SJCRH30 (cell line): ENCODE measurements around the gene KCNIP3. TPM values are rescaled to one million over a fixed set of nuclear protein-coding genes. Genes with fewer than 3 reads are reported as not detected.
"Not testable (repeated sequence)": the region's sequence is repeated elsewhere in the genome, so short reads cannot be mapped to it uniquely, and the experiment has no call there.

ENCODE experiments used
- DNase-seq, 2 experiments: peaks; one replicate each; pipeline ENCODE4 v3.0.0-alpha.2; 2015 to 2020
- H3K27ac ChIP-seq: fragments of 250-450 bp; sonication (Bioruptor Pico); 2 replicates; pipeline ENCODE4 v1.5.1; 2020; ENCODE audit warnings: mild to moderate bottlenecking, moderate library complexity
- H3K27me3 ChIP-seq: fragments of 250-450 bp; sonication (Bioruptor Pico); 2 replicates; pipeline ENCODE4 v1.5.1; 2020; ENCODE audit warnings: mild to moderate bottlenecking, moderate library complexity
- H3K36me3 ChIP-seq: fragments of 250-450 bp; sonication (Bioruptor Pico); 2 replicates; pipeline ENCODE4 v1.5.1; 2020; ENCODE audit warnings: mild to moderate bottlenecking, moderate library complexity
- H3K4me1 ChIP-seq: fragments of 250-450 bp; sonication (Bioruptor Pico); 2 replicates; pipeline ENCODE4 v1.5.1; 2020; ENCODE audit warnings: mild to moderate bottlenecking, moderate library complexity
- H3K4me3 ChIP-seq: fragments of 250-450 bp; sonication (Bioruptor Pico); 2 replicates; pipeline ENCODE4 v1.5.1; 2020; ENCODE audit warnings: mild to moderate bottlenecking, moderate library complexity
- H3K9me3 ChIP-seq: fragments of 250-450 bp; sonication (Bioruptor Pico); replicated peaks from 2 replicates; pipeline ENCODE4 v1.5.1; 2020; ENCODE audit warnings: mild to moderate bottlenecking, moderate library complexity
- total RNA-seq: library from RNA; depleted of rRNA; stranded (reverse); fragments of >200 nt; shearing (Covaris generic); gene quantifications from 2 replicates; pipeline ENCODE4 v1.2.3, GENCODE V29; 2014

Gene KCNIP3
- total RNA-seq, 1 experiment from 2014 or later = not detected

DNA sequence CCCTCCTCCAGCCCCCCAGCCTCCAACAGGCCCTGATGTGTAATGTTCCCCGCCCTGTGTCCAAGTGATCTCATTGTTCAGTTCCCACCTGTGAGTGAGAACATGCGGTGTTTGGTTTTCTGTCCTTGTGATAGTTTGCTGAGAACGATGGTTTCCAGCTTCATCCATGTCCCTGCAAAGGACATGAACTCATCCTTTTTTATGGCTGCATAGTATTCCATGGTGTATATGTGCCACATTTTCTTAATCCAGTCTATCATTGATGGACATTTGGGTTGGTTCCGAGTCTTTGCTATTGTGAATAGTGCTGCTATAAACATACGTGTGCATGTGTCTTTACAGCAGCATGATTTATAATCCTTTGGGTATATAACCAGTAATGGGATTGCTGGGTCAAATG lies 58.3 kb downstream of the KCNIP3 start:
- H3K36me3 ChIP-seq, H3K27ac ChIP-seq, H3K9me3 ChIP-seq, DNase-seq, H3K4me3 ChIP-seq, H3K27me3 ChIP-seq, H3K4me1 ChIP-seq: not testable (repeated sequence)

DNA sequence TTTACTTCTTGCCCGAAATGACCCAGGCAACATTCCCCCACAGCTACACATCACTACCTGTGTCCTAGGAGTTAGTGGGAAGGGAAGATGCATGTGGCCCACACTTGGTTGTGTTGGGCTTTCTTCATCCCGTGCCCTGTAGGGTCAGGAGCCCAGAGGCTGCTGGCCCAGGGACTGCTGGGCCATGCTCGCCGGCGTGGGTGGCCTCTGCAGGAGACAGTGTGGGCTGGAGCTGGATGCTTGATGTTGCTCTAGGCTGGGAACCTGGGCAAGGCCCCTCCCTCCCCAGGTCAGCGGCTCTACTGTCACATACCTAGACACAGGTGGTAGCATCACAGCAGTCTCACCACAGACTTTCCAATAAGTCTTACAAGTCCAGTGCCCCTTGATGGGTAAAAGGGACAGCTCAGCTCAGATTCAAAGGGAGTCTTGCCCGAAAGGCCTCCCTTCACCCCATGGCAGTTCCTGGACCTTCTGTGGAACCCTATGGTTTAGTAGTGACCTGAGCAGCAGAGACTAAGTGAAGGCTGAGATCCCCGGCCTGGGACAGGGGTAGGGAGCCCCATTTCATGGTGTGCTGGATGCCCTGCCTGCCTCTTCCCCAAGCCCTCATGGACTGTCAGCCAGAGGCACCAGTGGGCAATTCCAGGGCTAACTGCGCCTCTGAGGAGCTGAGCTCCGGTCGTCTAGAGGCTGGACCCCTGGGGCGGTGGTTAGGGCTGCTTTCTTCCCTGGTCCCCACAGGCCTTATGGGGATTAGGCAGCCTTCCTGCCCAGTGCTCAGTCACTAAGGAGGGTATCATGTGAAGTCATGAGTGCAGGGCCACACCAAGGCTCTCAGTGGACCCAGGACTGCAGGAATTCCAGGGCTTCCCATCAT lies 59.9 kb downstream of the KCNIP3 start:
- Histone ChIP-seq H3K36me3 (no peaks in the 10 kb centered on the region), H3K4me3 (no peak overlapping the region), H3K27ac (no peak overlapping the region), H3K27me3 (no peaks in the 10 kb centered on the region), H3K4me1 (no peaks in the 10 kb centered on the region), H3K9me3 (no peaks in the 10 kb centered on the region)
- no peak for DNase-seq

DNA sequence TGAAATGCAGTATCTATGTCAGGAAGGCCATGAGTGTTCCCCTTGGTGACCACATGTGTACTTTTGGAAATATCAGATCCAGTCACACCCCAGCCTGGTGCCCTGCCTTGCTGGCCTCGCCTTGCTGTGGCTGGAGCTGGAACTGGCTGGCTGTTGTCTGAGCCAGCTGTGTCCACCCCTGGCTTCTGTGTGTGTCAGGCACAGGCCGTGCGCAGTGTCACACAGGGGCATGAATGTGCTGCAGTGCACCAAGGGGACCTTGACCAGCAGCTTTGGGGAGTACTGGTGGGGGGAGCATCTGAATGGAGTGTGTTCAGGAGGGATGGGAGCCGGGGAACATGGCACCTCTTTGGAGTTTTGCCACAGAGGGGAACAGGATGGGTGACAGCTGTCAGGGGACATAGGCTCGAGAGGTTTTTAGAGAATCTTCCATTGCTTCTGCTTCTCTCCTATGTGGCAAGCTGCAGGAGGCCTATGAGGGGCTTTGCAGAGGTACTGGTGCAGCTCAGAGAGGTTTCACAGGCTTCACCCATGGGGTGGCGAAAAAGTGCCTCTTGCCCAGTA lies 60.7 kb downstream of the KCNIP3 start:
- H3K36me3 ChIP-seq = no peaks in the 10 kb centered on the region
- no peak overlapping the region for H3K27ac ChIP-seq
- H3K4me3 ChIP-seq = no peak overlapping the region
- no peak for DNase-seq
- H3K27me3 ChIP-seq = no peaks in the 10 kb centered on the region
- no peaks in the 10 kb centered on the region for H3K9me3 ChIP-seq
- no peaks in the 10 kb centered on the region for H3K4me1 ChIP-seq

DNA sequence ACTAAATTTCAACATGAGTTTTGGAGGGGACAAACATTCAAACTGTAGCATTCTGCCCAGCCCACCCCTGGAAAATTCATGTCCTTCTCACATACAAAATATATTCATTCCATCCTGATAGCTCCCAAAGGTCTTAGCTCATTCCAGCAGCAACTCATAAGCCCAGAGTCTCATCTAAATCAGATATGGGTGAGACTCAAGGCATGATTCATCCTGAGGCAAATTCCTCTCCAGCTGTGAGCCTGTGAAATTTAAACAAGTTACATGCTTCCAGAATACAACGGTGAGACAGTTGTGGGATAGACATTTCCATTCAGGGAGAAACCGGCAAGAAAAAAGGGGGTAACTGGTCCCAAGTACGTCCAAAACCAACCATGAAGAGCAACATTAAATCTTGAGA lies 61.9 kb downstream of the KCNIP3 start:
- H3K4me1 ChIP-seq = no peaks in the 10 kb centered on the region
- H3K4me3 ChIP-seq = no peak overlapping the region
- no peaks in the 10 kb centered on the region for H3K27me3 ChIP-seq
- no peak for DNase-seq
- H3K36me3 ChIP-seq = no peaks in the 10 kb centered on the region
- no peaks in the 10 kb centered on the region for H3K9me3 ChIP-seq
- H3K27ac ChIP-seq = no peak overlapping the region

DNA sequence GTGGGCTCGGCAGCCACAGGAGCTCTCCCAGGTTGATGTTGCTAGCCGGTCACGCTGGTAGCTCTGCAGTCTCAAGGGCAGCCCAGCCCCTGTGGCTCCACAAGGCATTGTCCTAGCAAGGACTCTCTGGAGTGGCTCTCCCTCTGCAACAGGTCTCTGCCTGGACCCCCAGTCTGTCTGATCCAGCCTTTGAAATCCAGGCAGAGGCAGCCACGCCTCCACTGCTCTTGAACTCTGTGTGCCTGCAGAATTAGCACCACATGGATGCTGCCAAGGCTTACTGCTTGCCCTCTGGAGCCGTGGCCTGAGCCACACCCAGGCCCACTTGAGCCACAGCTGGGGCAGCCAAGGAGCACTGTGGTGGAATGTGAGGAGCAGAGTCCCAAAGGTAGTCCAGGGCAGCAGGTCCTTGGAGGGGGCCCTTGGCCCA lies 62.4 kb downstream of the KCNIP3 start:
- H3K4me1 ChIP-seq = no peaks in the 10 kb centered on the region
- no peaks in the 10 kb centered on the region for H3K36me3 ChIP-seq
- H3K9me3 ChIP-seq = no peaks in the 10 kb centered on the region
- no peaks in the 10 kb centered on the region for H3K27me3 ChIP-seq
- H3K4me3 ChIP-seq = no peak overlapping the region
- DNase-seq = no peak
- no peak overlapping the region for H3K27ac ChIP-seq

DNA sequence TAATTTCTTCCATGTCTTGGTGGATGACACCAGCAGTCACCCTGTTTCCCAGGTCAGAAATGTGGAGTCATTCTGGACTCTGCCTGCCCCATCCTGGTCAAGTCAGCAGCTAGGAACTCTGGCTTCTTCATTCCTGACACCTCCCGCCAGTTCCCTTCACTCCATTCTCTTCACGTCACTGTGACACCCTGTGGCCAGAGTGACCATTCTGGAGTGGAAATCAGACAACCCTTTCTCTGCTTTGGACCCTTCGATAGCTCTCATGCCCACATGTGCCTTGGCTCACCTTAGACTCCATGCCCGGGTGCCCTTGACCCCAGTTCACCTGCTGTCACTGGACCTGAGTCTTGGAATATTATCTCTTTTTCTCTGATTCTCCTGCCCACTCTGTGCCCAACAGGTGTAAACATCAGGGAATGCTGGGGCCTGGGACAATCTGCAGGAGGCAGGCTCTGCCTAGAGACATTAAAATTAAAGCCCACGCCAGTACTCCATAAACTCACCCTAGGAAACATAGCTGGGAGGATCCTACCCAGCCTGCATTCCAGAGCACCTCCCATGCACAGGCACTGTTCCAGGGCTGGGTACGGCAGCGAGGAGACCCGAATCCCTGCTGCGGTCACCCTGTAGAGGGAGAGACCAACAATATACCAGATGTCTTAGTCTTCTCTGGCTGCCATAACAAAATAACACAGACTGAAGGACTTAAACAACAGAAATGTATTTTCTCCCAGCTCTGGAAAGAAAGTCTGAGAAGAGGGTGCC lies 64.3 kb downstream of the KCNIP3 start:
- Histone ChIP-seq H3K9me3 (no peaks in the 10 kb centered on the region), H3K4me1 (no peaks in the 10 kb centered on the region), H3K4me3 (no peak overlapping the region), H3K27ac (no peak overlapping the region), H3K36me3 (no peaks in the 10 kb centered on the region), H3K27me3 (no peaks in the 10 kb centered on the region)
- no peak for DNase-seq

DNA sequence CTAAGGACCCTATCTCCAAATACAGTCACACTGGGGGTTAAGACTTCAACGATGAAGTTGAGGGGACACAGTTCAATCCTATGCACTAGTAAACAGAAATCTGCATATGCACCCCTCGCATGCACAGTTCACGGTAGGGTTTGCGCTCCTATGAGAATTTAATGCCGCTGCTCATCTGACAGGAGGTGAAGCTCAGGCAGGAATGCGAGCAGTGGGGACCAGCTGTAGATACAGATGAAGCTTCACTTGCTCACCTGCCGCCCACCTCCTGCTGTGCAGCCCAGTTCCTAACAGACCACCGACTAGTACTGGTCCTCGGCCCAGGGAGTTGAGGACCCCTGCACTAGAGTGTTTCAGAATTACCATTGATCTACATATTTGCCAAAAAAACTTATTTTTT lies 65.3 kb downstream of the KCNIP3 start:
- no peak for DNase-seq
- no peak overlapping the region for H3K4me3 ChIP-seq
- H3K4me1 ChIP-seq = no peaks in the 10 kb centered on the region
- H3K27ac ChIP-seq = no peak overlapping the region
- H3K36me3 ChIP-seq = no peaks in the 10 kb centered on the region
- no peaks in the 10 kb centered on the region for H3K9me3 ChIP-seq
- H3K27me3 ChIP-seq = no peaks in the 10 kb centered on the region

DNA sequence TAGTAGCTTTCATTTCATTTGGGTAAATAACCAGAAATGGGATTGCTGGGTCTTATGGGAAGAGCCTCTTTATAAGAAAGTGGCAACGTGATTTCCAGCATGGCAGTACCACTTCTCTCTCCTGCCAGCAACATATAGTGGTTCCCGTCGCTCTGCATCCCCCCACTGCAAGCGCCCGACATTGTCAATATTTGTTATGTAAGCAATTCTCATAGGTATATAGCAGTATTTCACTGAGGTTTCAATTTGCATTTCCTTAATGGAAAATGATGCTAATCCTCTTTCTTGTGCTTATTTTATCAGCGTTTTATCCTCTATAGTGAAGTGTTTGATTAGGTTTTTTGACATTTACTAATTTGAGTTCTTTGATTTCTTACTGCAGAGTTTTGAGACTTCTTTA lies 69.4 kb downstream of the KCNIP3 start:
- no peak for DNase-seq
- H3K9me3 ChIP-seq = no peaks in the 10 kb centered on the region
- no peaks in the 10 kb centered on the region for H3K27me3 ChIP-seq
- no peaks in the 10 kb centered on the region for H3K36me3 ChIP-seq
- H3K4me1 ChIP-seq = no peaks in the 10 kb centered on the region
- no peak overlapping the region for H3K4me3 ChIP-seq
- no peak overlapping the region for H3K27ac ChIP-seq

DNA sequence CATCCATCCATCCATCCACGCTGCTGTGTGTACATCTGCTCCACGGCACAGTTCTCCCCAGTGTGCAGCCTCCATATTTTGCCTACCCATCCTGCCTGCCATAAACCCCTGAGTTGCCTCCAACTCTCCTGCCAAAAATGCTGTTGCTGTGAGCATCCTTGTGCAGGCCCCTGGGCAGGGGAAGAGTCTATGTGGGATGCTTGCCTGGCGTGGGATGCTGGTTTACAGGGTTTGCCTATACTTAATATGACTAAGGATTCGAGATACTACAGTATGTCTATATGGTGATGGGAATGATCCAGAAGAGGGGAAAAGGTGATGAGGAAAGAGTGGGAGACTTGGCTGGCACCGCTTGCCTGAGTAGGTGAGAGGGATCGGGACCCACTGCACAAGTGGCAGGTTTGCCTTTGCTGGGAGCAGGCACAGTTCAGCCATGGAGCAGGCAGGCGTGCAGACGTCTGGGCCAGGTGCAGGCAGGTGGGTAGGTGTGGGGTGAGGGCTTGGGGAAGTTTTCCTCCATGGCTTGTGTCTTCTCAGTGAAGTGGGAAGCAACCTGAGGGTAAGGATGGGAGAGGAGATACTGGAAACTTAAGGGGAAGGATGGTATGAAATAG lies 75.2 kb downstream of the KCNIP3 start:
- Histone ChIP-seq H3K27me3 (peaks cover 6% of the 10 kb centered on the region; the same call in 1 of the 2 replicates), H3K4me1 (no peaks in the 10 kb centered on the region), H3K4me3 (no peak overlapping the region), H3K27ac (no peak overlapping the region), H3K9me3 (no peaks in the 10 kb centered on the region), H3K36me3 (no peaks in the 10 kb centered on the region)
- DNase-seq = no peak

DNA sequence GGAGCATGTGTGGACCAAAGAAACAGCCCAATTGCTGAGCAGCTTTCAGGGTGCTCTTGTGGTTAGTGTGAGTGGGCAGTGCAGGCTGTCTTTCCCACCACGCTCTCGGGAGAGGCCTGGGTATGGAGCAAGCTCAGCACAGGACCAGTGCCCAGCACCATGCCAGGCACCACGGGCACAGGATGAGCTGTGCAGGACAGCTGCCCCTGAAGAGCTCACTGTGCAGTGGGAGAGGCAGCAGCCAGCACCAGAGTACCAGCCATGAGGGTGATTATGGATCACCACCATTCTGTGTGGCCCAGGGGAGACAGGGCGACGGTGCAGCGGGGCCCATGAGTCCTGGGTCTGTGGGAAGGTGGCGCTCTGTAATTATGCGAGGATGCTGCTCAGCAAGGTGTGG lies 75.7 kb downstream of the KCNIP3 start:
- H3K4me1 ChIP-seq = no peaks in the 10 kb centered on the region
- DNase-seq = no peak
- H3K9me3 ChIP-seq = no peaks in the 10 kb centered on the region
- no peak overlapping the region for H3K4me3 ChIP-seq
- peaks cover 6% of the 10 kb centered on the region; the same call in 1 of the 2 replicates for H3K27me3 ChIP-seq
- H3K27ac ChIP-seq = no peak overlapping the region
- H3K36me3 ChIP-seq = no peaks in the 10 kb centered on the region

DNA sequence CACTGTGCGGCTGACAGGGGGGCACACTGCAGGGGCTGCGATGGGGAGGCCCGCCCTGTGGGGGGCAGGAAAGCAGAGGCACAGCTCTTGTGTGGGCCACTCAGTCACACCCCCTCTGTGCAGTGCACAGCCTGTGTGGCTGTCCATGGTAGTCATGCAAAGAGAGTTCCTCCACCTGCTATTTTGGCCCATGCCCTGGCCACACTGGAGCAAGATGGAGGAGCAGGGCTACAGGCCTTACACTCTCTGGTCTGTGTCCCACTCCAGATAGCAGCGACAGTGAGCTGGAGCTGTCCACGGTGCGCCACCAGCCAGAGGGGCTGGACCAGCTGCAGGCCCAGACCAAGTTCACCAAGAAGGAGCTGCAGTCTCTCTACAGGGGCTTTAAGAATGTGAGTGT lies 76.9 kb downstream of the KCNIP3 start:
- H3K4me1 ChIP-seq = no peaks in the 10 kb centered on the region
- H3K4me3 ChIP-seq = no peak overlapping the region
- no peak for DNase-seq
- no peaks in the 10 kb centered on the region for H3K9me3 ChIP-seq
- H3K27me3 ChIP-seq = peaks cover 6% of the 10 kb centered on the region; the same call in 1 of the 2 replicates
- no peaks in the 10 kb centered on the region for H3K36me3 ChIP-seq
- H3K27ac ChIP-seq = no peak overlapping the region

DNA sequence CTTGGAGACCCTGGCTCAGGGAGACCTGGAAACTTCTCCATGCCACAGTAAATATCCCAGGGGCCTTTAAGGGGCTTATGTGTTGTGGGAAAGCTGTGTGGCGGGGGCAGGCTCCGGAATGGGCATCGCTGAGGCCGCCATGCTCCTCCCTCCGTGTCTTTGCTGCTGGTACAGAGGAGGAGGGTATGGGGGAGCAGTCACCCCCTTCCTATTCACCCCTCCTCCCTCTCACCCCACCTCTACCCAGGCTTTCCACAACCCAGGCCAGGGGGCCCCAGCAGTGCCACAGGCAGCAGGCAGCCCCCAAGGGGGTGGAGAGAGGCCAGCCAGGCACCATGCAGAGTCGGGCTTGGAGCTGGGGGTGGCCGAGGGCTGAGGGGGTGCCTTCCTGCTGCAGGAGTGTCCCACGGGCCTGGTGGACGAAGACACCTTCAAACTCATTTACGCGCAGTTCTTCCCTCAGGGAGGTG lies 77.3 kb downstream of the KCNIP3 start:
- Histone ChIP-seq H3K36me3 (no peaks in the 10 kb centered on the region), H3K27ac (no peak overlapping the region), H3K4me3 (no peak overlapping the region), H3K27me3 (peaks cover 6% of the 10 kb centered on the region; the same call in 1 of the 2 replicates), H3K9me3 (no peaks in the 10 kb centered on the region), H3K4me1 (no peaks in the 10 kb centered on the region)
- no peak for DNase-seq

DNA sequence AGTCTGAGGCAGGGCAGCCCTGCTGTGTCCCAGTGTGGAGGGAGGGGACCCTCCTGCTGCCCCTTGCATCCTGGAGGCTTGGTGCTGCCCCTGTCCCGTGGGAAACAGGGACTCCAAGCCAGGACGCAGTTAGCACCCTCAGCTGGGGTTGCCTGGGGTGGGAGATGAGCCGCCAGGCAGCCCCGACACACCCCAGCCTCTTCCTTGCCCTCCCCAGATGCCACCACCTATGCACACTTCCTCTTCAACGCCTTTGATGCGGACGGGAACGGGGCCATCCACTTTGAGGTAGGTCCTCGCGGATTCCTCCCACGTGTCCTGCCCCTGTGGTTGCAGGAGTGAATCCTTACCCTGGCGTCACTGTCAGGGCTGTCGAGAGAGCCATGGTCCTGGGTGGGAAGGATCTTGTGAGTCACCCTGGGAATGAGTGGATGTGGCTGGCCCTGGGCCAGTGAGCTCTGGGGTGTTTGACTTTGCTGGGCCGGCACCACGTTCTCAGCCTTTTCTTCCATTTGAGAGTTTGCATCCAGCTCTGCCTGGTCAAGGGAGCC lies 77.8 kb downstream of the KCNIP3 start:
- Histone ChIP-seq H3K27me3 (peaks cover 6% of the 10 kb centered on the region; the same call in 1 of the 2 replicates), H3K36me3 (no peaks in the 10 kb centered on the region), H3K4me3 (no peak overlapping the region), H3K27ac (no peak overlapping the region), H3K9me3 (no peaks in the 10 kb centered on the region), H3K4me1 (no peaks in the 10 kb centered on the region)
- no peak for DNase-seq

DNA sequence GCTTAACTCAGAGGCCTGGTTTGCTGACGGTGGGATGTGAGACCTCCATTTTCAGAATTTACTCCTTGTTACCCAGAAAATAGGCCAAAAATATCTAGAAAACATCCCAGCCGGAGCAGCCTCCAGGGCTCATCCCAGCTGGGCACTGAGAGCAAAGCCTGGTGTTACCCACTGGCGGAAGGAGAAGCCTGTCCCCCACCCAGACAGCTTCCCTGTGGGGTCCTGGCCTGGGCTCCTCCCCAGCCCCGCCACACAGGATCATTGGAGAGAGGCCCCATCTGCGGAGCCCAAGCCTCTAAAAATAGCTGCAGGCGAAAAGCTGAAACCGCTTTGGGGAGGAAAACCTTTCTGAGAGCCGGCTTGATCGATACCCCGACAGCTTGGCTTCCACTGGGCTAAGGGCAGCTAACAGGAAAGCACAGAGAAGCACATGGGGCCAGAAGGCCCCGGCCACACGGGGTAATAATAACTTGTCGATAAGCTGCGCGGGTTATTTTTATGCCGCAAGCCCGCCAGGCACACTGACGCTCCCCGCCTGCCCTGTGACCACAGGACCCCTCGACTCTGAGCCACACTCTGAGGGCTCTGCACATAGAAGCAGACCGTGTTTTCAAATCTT lies 78.5 kb downstream of the KCNIP3 start:
- Histone ChIP-seq H3K9me3 (no peaks in the 10 kb centered on the region), H3K4me3 (no peak overlapping the region), H3K27me3 (peaks cover 10% of the 10 kb centered on the region), H3K27ac (no peak overlapping the region), H3K36me3 (no peaks in the 10 kb centered on the region), H3K4me1 (no peaks in the 10 kb centered on the region)
- no peak for DNase-seq
